Esophagus muscularis mucosa (tissue), 3 donors: ENCODE data around the gene TTLL5.

Experiments used
- POLR2A ChIP-seq: fragments of 450-650 bp; IDR thresholded peaks from one replicate; pipeline ENCODE4 v1.6.1; 2017; ENCODE audit warnings: antibody characterized with exemption, moderate library complexity, mild to moderate bottlenecking, low read depth
- TF ChIP-seq, protein P1 (sequence below), 3 experiments: fragments of 200-600 bp in 2 of 3; fragments of 450-650 bp in 1 of 3; sonication (generic) in 2 of 3; IDR thresholded peaks; one replicate each; pipeline ENCODE4 v1.5.1; 2017 to 2019; ENCODE audit warnings: antibody characterized with exemption in 3 of 3, mild to moderate bottlenecking in 2 of 3, moderate library complexity in 1 of 3

GRCh38 chr14:75732888-75733287 is 71.8 kb downstream of the TTLL5 start:
- no peak for TF ChIP-seq POLR2A
- TF ChIP-seq, protein P1, sequence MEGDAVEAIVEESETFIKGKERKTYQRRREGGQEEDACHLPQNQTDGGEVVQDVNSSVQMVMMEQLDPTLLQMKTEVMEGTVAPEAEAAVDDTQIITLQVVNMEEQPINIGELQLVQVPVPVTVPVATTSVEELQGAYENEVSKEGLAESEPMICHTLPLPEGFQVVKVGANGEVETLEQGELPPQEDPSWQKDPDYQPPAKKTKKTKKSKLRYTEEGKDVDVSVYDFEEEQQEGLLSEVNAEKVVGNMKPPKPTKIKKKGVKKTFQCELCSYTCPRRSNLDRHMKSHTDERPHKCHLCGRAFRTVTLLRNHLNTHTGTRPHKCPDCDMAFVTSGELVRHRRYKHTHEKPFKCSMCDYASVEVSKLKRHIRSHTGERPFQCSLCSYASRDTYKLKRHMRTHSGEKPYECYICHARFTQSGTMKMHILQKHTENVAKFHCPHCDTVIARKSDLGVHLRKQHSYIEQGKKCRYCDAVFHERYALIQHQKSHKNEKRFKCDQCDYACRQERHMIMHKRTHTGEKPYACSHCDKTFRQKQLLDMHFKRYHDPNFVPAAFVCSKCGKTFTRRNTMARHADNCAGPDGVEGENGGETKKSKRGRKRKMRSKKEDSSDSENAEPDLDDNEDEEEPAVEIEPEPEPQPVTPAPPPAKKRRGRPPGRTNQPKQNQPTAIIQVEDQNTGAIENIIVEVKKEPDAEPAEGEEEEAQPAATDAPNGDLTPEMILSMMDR (IDR thresholded peaks at IDR 0.05), result no peak
